GM15510 (cell line): ENCODE data around the gene CCDC9B.

Experiments used
- POLR2A ChIP-seq: IDR thresholded peaks from 3 replicates; pipeline ENCODE4 v1.6.1; 2011; ENCODE audit warnings: borderline replicate concordance; ENCODE audit not compliant: insufficient read length; ENCODE audit errors: extremely low read depth

Gene CCDC9B

GRCh38 chr15:40368719-40369473, 28.2 kb upstream of the CCDC9B start:
- no peak for TF ChIP-seq POLR2A

GRCh38 chr15:40367686-40368611, 27.2 kb upstream of the CCDC9B start:
- TF ChIP-seq POLR2A, result no peak

DNA sequence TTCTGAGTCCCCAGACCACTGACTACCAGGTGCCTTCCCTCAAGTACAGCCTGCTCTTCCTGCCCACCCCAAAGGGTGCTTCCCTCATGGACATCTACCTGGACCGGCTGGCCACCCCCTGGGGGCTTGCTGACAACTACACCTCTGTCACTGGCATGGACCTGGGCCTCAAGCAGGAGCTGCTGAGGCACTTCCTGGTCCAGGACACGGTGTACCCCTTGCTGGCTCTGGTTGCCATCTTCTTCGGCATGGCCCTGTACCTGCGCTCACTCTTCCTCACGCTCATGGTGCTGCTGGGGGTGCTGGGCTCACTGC, 26.6 kb upstream of the CCDC9B start:
- no peak for TF ChIP-seq POLR2A

GRCh38 chr15:40366457-40367370, 26.0 kb upstream of the CCDC9B start:
- no peak for TF ChIP-seq POLR2A

GRCh38 chr15:40365624-40366456, 25.1 kb upstream of the CCDC9B start:
- TF ChIP-seq POLR2A, result no peak

DNA sequence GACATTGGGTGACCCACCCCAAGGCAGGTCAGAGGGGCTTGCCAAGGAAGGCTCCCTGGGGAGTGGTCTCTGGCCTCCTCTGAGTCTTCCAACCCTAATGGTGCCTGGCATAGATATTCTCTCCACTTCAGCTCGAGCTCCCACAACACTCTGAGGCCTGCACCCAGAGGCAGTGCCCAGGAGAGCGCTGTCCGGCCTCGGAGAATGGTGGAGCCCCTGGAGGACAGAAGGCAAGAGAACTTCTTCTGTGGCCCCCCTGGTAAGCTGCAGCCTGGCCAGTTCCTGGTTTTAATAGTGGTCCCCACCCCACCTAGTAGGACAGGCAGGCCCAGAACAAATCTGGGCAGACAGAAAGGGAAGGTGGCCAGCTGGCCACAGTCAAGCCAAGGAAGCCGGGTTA, 24.3 kb upstream of the CCDC9B start:
- TF ChIP-seq POLR2A, result no peak

GRCh38 chr15:40364251-40364650, 23.5 kb upstream of the CCDC9B start:
- TF ChIP-seq POLR2A, result no peak

GRCh38 chr15:40363611-40364010, 22.9 kb upstream of the CCDC9B start:
- no peak for TF ChIP-seq POLR2A

DNA sequence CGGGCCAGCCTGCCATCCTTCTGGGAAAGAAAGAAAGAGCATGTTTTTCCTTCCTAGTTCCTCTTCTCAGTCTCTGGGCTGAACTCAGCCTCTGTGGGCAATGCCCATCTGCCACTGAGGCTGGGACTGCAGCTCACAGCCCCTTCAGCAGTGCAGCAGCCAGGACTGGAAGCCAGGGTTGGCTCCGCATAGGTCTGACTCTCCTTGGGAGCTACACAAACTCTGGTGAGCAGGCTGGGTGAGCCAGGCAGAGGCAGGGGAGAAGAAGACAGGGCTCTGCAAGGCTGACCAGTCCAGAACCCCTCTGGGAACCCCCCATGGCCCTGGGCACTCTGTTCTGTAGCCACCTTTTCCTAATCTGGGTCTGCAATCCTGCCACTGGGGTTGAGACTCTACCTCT, 20.9 kb upstream of the CCDC9B start:
- no peak for TF ChIP-seq POLR2A

GRCh38 chr15:40360015-40360414, 19.3 kb upstream of the CCDC9B start:
- TF ChIP-seq POLR2A, result no peak

DNA sequence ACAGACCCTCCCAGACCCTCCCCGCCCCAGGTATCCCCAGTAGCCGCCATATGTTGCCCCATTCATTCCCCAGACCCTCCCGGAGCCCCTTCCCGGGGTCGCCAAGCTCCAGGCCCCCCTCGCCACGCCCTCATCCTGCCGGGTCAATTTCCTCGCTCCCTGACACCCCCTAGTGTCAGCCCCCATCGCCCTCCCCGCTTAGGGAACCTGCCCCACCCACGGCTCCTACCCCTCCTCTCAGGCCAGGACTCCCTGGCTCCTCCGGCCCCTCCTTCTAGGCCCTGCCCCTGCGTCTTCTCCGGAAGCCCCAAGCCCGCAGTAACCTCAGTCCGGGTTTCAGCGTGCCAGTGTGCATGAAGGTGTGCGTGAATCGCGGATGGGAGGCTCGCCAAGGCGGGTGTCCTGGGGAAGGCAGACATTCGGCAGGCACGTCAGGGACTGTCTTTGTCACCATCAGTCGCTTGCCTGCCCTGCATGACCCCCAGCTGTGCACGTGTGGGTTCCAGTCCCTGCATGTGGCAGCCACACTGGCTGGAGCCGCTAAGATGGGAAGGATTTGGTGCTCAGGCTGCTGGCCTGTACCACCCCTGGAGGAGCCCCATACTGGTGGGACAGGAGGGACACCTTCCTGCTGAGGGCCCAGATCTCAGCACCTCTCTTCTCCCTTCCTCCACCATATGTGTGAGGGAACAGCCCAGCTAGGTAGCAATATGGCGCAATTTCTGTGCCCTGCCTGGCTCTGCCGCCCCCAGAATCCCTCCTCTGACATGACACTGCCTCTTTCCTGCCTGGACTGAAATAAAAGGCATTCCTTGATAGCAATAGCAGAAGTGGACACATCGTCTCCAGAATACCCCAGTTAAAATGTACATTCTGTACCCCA, 18.0 kb upstream of the CCDC9B start:
- TF ChIP-seq POLR2A, result no peak

DNA sequence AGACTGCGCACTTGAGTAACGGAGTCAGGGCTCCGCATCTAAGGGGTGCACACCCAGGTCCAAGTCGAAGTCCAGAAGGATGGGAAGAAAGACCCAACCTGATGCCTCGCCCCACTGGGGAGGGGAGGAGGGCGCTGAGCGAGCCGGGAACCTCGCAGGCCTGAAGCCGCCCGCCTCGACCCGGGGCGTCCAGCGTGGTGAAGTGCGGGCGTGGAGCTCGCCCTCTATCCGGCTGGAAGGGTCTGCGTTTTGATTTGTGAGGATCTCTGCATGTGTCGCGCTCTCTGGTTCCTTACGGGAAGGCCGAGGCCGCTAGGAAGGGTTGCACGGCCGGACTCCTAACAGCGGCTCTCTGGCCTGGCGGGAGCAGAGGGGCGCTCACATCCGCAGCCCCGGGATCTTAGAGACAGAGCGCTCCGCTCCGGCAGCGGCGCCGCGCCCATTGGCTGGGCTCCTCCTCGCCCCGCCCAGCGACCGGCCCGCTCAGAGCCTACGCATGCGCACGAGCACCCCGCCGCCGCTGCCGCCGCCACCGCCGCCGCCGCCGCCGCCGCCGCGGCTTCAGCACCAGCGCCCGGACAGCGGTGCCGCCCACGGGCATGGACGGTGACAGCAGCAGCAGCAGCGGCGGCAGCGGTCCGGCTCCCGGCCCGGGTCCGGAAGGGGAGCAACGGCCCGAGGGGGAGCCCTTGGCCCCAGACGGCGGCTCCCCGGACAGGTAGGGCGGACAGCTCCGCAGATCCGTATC, 17.2 kb upstream of the CCDC9B start, which contains the start of gene DISP2:
Gene DISP2 (plus strand): TSS at position 497 of the 748 bp plus-strand sequence. CDS start 103 bp downstream, at position 600.
- TF ChIP-seq POLR2A, result no peak
